ENCODE results near the gene MAPK4.

The MAPK4 gene

GRCh38 chr18:50726960-50727589 lies 167.2 kb downstream of the MAPK4 start:
- no peaks in the 10 kb centered on the region for H3F3A ChIP-seq (ENCODE audit: low read depth)

GRCh38 chr18:50727721-50728471 lies 168.0 kb downstream of the MAPK4 start:
- TF ChIP-seq EZH2phosphoT487 (IDR thresholded peaks at IDR 0.05; ENCODE audit: borderline replicate concordance) (no peak), CTCF (conservative IDR thresholded peaks at IDR 0.05; ENCODE audit: low read length) (no peak)
- no peaks in the 10 kb centered on the region for H3K79me2 ChIP-seq (ENCODE audit: insufficient read depth, low read length)
- no peaks in the 10 kb centered on the region for H3K36me3 ChIP-seq (ENCODE audit: insufficient read depth, low read length)
- no peaks in the 10 kb centered on the region for H4K20me1 ChIP-seq (ENCODE audit: insufficient read depth, low read length, poor library complexity, severe bottlenecking)
- H3K9me2 ChIP-seq (replicated peaks; ENCODE audit: low read depth, low read length) = no peaks in the 10 kb centered on the region
- H3K4me1 ChIP-seq (ENCODE audit: insufficient read depth, low read length, poor library complexity, severe bottlenecking) = no peaks in the 10 kb centered on the region
- no peak overlapping the region for H3K9ac ChIP-seq (ENCODE audit: low read depth, low read length, poor library complexity, severe bottlenecking)
- H3K27me3 ChIP-seq (ENCODE audit: insufficient read depth, low read length, poor library complexity, severe bottlenecking) = no peaks in the 10 kb centered on the region
- H3K4me3 ChIP-seq (ENCODE audit: low read length, poor library complexity, severe bottlenecking) = no peak overlapping the region
- no peaks in the 10 kb centered on the region for H3F3A ChIP-seq (ENCODE audit: low read depth)
- no peak overlapping the region for H3K4me2 ChIP-seq (ENCODE audit: low read depth, low read length, poor library complexity, severe bottlenecking)
- no peaks in the 10 kb centered on the region; the same call in 1 of the 2 replicates for H3K9me3 ChIP-seq (ENCODE audit: insufficient read depth, low read depth, low read length)
- H2AFZ ChIP-seq (ENCODE audit: low read length) = no peak overlapping the region

More at GRCh38 chr18:50726960-50727589, 167.2 kb downstream of the MAPK4 start:
- Histone ChIP-seq H2AFZ (ENCODE audit: low read length) (no peak overlapping the region), H3K9ac (ENCODE audit: low read depth, low read length, poor library complexity, severe bottlenecking) (no peak overlapping the region), H3K27me3 (ENCODE audit: insufficient read depth, low read length, poor library complexity, severe bottlenecking) (no peaks in the 10 kb centered on the region), H3K36me3 (ENCODE audit: insufficient read depth, low read length) (no peaks in the 10 kb centered on the region), H3K4me2 (ENCODE audit: low read depth, low read length, poor library complexity, severe bottlenecking) (no peak overlapping the region), H3K9me2 (replicated peaks; ENCODE audit: low read depth, low read length) (no peaks in the 10 kb centered on the region), H3K9me3 (ENCODE audit: insufficient read depth, low read depth, low read length) (no peaks in the 10 kb centered on the region; the same call in 1 of the 2 replicates), H4K20me1 (ENCODE audit: insufficient read depth, low read length, poor library complexity, severe bottlenecking) (no peaks in the 10 kb centered on the region), H3K4me1 (ENCODE audit: insufficient read depth, low read length, poor library complexity, severe bottlenecking) (no peaks in the 10 kb centered on the region), H3K79me2 (ENCODE audit: insufficient read depth, low read length) (no peaks in the 10 kb centered on the region), H3K4me3 (ENCODE audit: low read length, poor library complexity, severe bottlenecking) (no peak overlapping the region)
- TF ChIP-seq EZH2phosphoT487 (IDR thresholded peaks at IDR 0.05; ENCODE audit: borderline replicate concordance) = no peak
- no peak for TF ChIP-seq CTCF (conservative IDR thresholded peaks at IDR 0.05; ENCODE audit: low read length)

- Histone ChIP-seq H3K27me3 (ENCODE audit: insufficient read depth, low read length, poor library complexity, severe bottlenecking) (no peaks in the 10 kb centered on the region), H3K4me3 (ENCODE audit: low read length, poor library complexity, severe bottlenecking) (no peak overlapping the region), H4K20me1 (ENCODE audit: insufficient read depth, low read length, poor library complexity, severe bottlenecking) (no peaks in the 10 kb centered on the region), H3K36me3 (ENCODE audit: insufficient read depth, low read length) (no peaks in the 10 kb centered on the region), H2AFZ (ENCODE audit: low read length) (no peak overlapping the region), H3K9me2 (replicated peaks; ENCODE audit: low read depth, low read length) (no peaks in the 10 kb centered on the region), H3F3A (ENCODE audit: low read depth) (no peaks in the 10 kb centered on the region), H3K4me2 (ENCODE audit: low read depth, low read length, poor library complexity, severe bottlenecking) (no peak overlapping the region), H3K4me1 (ENCODE audit: insufficient read depth, low read length, poor library complexity, severe bottlenecking) (no peaks in the 10 kb centered on the region), H3K9me3 (ENCODE audit: insufficient read depth, low read depth, low read length) (no peaks in the 10 kb centered on the region; the same call in 1 of the 2 replicates), H3K9ac (ENCODE audit: low read depth, low read length, poor library complexity, severe bottlenecking) (no peak overlapping the region), H3K79me2 (ENCODE audit: insufficient read depth, low read length) (no peaks in the 10 kb centered on the region)
- TF ChIP-seq CTCF (conservative IDR thresholded peaks at IDR 0.05; ENCODE audit: low read length) (no peak), EZH2phosphoT487 (IDR thresholded peaks at IDR 0.05; ENCODE audit: borderline replicate concordance) (no peak)
Observed at GRCh38 chr18:50729376-50729775, 169.5 kb downstream of the MAPK4 start.
